GM18526 (cell line): Measurements from ENCODE around the gene MVB12A.

Source experiments
- POLR2A ChIP-seq: IDR thresholded peaks from 3 replicates; pipeline ENCODE4 v1.6.1; 2011; ENCODE audit not compliant: insufficient read length; ENCODE audit errors: extremely low read depth

MVB12A gene

DNA sequence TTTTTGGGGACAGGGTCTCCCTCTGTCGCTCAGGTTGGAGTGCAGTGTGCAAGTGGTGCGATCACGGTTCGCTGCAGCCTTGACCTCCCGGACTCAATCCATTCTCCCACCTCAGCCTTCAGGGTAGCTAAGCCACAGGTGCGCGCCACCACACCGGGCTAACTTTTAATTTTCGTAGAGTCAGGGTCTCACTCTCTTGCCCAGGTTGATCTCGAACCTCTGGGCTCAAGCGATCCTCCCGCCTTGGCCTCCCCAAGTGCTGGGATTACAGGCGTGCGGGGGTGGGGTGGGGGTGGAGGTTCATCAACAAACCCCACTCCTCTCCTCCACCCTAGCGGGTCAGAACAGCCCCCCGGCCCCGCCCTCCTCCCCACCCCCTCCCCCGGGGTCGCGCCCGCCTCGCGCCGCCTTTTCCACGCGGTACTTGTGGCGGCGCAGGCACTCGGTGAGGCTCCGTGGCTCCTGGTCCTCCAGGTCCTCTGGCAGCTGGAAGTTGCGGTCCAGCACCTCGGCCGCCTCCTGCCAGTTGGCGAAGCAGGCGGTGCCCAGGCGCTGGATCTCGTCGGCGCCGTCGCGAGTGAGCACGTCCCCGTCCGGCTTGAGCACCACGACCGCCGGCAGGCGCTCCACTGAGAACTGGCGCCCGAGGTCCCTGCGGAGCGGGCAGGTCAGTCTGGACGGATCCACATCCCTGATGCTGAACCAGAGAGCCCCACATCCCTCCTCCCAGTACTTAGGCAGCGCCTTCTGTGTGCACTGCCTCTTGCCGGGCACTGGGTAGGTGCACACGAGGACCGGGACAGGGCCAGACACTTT, 35.7 kb downstream of the MVB12A start:
- TF ChIP-seq POLR2A, result no peak

DNA sequence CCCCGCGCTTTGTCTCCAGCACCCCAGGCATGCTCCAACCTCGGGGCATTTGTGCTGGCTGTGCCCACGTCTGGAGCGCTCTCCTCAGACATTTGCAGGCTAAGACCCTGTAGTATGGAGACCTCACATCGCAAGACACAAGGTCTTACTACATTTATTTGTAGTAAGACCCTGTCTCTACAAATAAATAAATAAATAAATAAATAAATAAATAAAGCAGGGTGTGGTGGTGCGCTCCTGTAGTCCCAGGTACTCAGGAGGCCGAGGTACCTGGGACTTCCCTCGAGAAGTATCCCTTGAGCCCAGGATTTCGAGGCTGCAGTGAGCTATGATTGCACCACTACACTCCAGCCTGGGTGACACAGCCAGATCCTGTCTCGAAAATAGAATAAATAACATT, 36.3 kb downstream of the MVB12A start:
- TF ChIP-seq POLR2A, result no peak

DNA sequence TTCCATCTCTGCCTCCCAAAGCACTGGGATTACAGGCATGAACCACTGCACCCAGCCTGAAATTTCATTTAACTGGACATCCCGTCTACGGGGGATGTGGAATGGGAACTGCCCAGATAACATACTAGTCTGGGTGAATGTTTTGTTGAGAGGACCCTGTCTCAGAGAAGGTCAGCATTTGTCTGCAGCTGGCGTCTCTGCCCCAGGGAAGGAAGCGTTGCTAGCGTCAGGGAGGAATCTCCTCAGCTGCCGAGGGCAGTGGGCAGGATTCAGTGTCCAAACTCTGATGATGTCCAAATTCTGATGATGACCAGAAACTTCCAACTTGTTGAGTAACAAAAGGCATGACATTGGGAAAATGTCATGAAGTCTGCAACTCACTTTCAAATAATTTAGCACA, 37.8 kb downstream of the MVB12A start:
- TF ChIP-seq POLR2A, result no peak

DNA sequence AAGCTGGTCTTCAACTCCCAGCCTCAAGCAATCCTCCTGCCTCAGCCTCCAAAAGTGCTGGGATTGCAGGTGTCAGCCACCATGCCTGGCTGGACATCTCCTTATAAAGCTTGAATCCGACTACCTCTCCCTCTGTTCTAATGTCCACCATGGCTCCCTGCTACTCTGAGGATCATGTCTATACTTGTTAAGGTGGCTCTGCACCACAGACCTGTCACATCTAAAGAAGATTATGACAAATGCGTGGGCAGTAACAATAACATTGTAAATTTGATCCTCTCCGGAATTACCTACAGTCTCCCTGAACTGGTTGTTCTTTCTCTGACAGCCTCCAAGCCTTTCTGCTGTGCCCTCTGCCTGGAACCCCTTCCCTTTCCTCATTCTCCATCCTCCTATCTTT, 39.1 kb downstream of the MVB12A start:
- TF ChIP-seq POLR2A, result no peak

DNA sequence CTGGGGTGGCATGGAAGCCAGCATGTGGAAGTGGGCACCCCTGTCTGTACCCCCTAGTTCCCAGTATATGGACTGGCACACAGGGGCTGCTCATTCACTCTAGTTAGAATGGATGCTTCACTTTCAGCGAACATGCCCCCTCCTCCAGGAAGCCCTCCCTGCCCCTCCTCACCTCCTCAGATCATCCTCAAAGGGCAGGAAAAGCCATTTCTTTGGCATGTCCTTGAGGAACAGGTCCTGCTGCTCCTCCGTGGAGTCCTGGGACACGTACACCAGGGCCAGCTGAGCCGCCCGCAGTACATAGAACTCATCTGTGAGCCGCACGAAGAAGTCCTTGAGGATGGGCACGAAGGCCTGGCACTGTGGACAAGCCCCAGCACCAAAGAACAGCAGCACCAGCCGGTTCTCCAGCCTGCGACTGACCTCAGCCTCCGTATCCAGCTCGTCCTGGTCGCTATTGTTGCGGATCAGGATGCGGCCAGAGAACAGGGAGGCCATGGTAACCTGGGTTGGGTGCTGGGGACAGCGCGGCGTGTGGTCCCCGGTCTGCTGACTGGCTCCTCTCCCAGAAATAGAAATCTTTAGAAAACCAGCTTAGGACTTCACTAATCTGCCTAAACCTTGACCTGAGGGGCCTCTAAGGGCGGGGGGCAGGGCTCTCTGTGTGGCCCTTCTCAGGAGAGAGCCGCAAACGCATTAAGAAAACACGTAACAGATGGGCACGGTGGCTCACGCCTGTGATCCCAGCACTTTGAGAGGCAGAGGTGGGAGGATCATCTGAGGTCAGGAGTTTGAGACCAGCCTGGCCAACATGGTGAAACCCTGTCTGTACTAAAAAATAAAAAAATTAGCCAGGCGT, 40.8 kb downstream of the MVB12A start, which contains the start of gene NXNL1:
TSS of gene NXNL1 (minus strand) at position 555 of the 859 bp plus-strand sequence. CDS start at position 498, 57 bp downstream.
- TF ChIP-seq POLR2A, result no peak

DNA sequence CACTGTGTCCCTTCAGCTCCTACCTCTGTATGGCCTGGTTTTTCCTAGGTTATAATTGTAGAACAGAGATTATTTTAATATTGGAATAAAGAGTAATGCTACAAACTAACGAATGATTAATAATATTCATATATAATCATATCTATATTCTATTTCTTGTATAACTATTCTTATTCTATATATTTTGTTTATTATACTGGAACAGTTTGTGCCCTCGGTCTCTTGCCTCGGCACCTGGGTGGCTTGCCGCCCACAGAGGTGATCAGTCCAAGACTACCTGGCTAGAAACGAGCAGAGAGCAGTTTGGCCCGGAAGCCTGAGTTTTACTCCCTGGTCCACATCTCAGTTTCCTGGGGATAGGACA, 46.6 kb downstream of the MVB12A start:
- TF ChIP-seq POLR2A, result no peak

DNA sequence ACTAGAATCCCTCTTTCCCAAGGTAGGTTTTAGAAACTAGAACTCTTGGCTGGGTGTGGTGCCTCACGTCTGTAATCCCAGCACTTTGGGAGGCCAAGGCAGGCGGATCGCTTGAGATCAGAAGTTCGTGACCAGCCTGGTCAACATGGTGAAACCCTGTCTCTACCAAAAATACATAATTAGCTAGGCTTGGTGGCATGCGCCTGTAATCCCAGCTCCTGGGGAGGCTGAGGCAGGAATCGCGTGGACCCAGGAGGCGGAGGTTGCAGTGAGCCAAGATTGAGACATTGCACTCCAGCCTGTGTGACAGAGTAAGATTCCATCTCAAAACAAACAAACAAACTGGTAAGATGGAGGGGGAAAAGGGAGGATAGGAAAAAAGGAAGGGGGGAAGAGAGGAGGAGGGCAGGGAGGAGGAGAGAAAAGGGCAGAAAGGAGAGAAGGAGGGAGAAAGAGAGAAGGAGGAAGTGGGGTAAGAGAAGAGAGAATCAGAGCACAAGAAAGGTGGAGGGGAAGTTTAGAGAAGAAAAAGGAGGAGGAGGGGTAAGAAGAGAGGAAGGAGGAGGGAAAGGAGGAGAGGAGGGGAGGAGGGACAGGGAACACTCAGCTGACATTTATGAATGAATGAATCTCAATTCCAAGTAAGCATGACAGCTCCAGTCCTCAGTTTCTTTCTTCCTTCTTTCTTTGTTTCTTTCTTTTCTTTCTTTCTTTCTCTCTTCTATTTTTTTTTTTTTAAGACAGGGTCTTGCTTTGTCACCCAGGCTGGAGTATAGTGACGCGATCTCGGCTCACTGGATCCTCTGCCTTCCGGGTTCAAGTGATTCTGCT, 47.8 kb downstream of the MVB12A start:
- TF ChIP-seq POLR2A, result no peak

DNA sequence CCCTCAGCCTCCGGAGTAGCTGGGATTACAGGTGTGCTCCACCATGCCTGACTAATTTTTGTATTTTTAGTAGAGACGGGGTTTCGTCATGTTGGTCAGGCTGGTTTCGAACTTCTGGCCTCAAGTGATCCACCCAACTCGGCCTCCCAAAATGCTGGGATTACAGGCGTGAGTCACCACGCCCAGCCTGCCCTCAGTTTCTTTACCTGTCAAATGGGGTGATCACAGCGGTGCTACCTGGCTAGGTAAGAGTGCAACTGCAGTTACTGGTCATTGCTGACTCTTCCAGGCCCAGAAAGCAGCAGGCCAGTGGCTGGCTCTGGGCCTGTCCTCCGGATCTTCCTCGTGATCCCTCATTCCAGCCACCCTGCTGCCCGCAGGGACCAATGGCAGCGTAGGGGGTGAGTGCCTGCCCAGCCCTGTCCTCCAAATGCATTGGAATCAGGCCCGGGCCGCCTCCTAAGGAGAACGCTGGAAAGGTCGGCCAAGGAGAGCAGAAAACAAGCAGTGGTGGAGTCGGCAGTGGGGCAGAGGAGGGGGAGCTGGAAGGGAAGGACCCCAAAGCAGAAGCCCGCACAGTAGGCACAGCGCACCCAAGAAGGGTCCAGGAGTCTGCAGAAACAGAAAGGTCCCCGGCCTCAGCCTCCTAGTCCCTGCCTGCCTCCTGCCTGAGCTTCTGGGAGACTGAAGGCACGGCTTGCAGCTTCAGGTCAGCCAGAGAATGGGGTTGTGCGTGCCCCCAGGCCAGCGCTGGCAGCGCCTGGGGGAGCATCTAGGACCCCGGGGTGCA, 48.6 kb downstream of the MVB12A start:
- no peak for TF ChIP-seq POLR2A

DNA sequence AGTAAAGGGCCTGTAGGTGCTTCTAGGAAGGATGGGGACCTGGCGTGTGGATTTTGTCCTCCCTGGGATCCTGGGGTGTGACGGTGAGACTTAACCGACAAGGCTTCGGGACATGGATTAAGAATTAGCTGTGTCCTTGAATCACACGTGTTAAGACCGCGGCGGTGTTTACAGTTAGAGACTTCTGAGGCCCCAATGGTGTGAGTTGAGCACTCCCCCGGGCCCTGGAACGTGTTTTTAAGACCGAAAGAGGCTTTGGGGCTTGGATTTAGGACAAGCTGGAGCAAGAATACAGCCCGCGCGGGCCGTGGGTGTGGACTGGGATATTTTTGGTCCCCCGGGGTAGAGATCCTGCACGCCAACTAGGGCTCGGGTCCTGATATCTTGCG, 49.2 kb downstream of the MVB12A start:
- no peak for TF ChIP-seq POLR2A

DNA sequence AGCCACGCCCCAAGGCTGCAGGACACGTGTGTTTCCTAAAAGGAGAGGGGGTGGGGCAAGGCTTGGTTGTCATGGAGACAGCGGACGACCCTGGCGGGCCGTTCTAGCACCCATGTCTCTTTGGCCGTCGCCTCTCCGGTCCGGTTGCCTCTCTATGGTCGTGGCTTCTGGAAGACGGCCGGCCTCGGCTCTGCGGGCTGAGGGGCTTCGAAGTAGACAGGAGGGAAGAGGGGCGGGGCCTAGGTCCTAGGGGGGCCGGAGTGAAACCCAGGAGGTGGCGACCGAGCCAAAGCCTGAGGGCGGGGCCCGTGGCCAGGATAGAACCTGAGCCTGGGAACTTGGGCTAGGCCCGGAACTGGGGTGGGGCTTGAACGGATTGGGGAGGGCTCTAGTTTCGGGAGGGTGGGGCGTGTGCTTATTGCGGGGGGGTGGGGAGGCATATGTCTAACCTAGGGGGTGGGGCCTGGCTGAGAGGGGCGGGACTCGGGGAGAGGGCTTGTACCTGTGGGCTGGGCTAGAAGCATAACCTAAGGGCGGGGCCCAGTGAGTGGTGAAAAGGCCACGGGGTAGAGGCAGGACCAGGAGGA, 49.7 kb downstream of the MVB12A start:
- no peak for TF ChIP-seq POLR2A

DNA sequence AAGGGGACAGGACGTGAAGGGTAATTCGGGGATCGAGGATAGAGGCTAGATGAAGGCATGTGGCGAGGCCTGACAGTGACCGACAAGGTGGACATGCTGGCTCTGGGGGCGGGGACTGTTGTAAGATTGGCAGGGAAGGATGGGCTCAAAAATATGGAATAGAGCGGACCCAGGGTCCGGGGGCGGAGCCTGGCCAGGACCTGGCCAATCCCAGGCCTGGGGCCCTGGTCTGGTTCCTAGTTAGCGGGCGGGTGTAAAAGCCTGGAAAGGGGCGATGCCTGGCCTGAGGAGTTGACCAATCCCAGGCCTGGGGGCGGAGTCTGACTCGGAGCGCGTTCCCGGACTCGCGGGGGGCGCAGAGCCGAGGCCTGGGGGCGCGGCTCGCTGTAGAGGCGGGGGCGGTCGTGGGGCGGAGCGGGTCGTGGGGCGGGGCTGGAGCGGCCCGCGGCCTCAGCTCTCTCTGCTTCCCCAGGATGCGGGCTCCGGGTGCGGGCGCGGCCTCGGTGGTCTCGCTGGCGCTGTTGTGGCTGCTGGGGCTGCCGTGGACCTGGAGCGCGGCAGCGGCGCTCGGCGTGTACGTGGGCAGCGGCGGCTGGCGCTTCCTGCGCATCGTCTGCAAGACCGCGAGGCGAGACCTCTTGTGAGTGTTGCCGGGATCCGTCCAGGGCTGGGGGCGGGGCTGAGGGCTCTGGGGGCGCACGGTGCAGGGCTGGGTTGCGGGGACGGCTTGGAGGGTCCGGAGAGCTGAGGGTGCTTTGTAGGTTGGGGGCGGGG, 50.4 kb downstream of the MVB12A start, which contains the start of gene SLC27A1:
TSS of gene SLC27A1 (plus strand) at position 457 of the 774 bp plus-strand sequence. CDS start at position 474, 17 bp downstream.
- peak; percentile 16 for TF ChIP-seq POLR2A

DNA sequence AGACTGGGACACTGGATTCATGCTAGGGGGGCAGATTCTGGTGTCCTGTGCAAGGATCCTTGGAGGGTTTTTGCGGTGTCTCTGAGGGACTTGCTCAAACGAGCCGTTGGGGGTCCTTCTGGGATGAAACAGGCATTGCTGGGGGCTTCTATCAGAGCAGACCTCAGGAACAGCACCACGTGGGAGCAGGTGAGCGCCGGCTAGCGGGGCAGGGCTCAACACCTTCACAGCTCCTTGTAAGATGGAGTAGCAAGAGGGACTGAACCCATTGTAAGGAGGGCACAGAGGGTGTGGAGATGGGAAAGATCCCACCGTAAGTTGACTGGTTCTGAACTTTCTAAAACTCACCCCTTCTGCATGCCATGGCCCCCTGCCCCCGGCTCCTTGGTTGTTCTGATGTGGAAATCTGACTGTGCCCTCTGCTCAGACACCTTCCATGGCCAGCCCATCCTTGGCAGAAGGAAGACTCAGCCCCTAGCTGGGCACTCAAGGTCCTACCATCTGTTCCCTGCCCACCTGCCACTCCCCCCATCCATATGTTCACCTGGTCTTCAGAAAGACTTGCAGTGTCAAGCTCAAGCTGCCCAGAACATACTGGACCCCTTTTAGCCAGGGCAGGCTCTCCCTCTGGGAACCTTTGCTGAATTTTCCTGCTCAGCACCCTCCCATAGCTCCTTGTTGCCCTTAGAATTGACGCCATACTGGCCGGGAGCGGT, 51.7 kb downstream of the MVB12A start:
- TF ChIP-seq POLR2A, result no peak

DNA sequence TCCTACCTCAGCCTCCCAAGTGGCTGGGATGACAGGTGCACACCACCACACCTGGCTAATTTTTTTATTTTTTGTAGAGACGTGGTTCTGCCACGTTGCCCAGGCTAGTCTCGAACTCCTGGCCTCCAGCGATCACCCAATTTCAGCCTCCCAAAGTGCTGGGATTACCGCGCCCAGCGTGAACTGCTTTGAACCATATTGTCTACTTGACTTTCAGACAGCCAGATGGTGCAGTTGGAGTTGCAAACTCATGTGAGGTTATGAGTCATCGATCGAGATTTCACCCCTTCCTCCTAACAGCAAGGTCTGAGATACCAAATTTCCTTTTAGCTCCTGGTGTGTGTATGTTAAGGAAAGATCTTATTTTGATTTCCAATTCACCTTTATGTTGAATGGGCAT, 53.2 kb downstream of the MVB12A start:
- no peak for TF ChIP-seq POLR2A
